GM10248 (cell line): ENCODE results near the gene LGALS1.

ENCODE experiments used
- CTCF ChIA-PET: fragments of 300-600 bp; sonication (Branson Sonifier 250); formaldehyde crosslinking; extraction: SDS; loops from one replicate; lab custom pipeline; 2021; ENCODE audit warnings: antibody characterized with exemption; lab: Yijun Ruan, JAX
- POLR2A ChIA-PET: fragments of 350-650 bp; sonication (Branson Sonifier 250); formaldehyde crosslinking; extraction: SDS; loops from one replicate; lab custom pipeline; 2020; ENCODE audit warnings: antibody characterized with exemption; lab: Yijun Ruan, JAX
- DNase-seq: peaks from one replicate; pipeline ENCODE4 v3.0.0; 2012; ENCODE audit errors: extremely low spot score
- CTCF ChIP-seq: IDR thresholded peaks from 2 replicates; pipeline ENCODE4 v1.5.1; 2012; ENCODE audit warnings: mild to moderate bottlenecking, low read depth; ENCODE audit errors: extremely low read depth, missing control alignments, control extremely low read depth

LGALS1 gene

DNA sequence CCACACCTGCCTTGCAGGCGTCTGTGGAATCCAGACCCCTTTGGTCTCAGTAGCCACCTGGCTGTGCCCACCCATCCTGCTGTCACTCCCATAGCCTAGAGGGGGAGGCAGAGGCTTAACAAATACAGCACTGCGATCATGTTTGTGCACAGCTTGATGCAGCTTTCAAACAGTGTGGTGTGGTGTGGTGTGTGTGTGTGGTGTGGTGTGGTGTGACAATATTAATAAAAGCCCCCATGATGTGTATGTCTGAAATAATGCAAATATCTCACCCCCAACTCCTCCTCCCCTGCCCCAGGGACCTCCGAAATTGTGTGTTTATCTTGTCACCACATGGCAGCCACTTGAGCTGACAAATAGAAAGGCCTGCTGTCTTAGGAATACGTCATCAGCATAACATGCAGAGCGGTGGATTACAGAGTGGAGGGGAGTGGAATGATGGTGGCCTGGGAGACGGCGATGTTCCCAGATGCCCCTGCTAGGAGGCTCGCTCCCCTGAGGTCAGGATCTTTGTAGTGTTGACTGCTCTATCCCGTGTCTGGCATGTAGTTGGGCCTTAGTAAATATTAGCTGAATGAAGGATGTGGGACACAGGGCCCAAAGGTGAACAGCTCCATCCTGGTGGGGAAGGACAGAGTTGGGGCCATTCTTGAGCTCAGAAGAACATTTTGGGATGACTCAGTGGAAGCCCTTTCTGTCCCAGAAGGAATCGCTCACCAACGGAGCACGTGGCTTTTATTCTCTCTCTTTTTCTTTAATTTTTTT is 14.1 kb upstream of the LGALS1 start:
- DNase-seq: no peak
- TF ChIP-seq CTCF: peak; percentile 77
- ChIA-PET POLR2A (interaction anchor here (0.6 to 5.5 kb wide), 3 partner anchors 8 to 15 kb away, joined by 3 to 39 read pairs (median 4); partner anchors contain the start of gene LGALS1), CTCF (interaction anchor here (0.8 to 21.9 kb wide), 13 partner anchors 9 to 202 kb away, joined by 3 to 315 read pairs (median 4); partner anchors contain the start of genes LGALS1 and NOL12)

DNA sequence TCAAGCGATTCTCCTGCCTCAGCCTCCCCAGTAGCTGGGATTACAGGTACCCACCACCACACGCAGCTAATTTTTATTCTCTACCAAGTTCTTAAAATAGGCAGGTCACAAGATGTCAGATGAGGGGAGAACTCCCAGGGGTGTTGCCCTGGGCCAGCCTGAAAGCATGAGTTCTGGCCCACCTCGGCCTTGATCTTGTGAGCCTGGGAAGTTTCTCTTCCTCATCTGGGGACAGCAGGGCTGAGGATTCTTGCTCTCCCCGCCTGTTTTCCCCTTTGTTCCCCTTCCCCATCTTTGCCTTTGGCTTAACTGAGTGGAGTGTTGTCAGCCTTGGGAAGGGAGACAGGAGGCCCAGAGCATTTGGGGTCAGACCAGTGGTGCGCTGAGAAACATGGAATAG is 13.4 kb upstream of the LGALS1 start:
- POLR2A ChIA-PET: interaction anchor here (0.9 to 5.5 kb wide), 2 partner anchors 9 to 14 kb away, joined by 3 to 39 read pairs; partner anchors contain the start of gene LGALS1
- CTCF ChIA-PET: interaction anchor here (0.9 to 21.9 kb wide), 10 partner anchors 10 to 202 kb away, joined by 3 to 315 read pairs (median 9); partner anchors contain the start of genes LGALS1 and NOL12
- TF ChIP-seq CTCF: no peak
- no peak for DNase-seq

DNA sequence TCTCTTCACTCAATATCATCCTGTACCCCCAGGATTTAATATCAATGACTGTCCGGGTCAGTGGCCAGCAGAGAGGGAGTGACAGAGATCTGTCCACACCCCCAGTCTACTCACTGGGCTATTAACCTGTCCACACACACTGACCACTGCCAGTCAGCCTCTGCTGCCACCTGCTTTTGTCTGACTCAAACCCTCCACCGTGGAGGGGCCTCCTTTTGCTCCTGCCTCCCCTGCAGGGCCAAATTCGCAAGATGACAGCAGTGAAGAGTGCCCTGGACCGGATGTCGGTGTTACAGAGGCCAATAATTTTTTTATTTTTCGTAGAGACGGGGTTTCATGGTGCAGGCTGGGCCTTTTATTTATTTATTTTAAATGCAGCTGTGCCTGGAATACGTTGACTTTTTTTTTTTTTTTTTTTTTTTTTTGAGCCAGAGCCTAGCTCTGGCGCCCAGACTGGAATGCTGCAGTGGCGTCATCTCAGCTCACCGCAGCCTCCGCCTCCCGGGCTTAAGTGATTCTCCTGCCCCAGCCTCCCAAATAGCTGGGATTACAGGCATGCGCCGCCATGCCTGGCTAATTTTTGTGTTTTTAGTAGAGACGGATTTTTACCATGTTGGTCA is 11.8 kb upstream of the LGALS1 start:
- no peak for DNase-seq
- ChIA-PET CTCF (interaction anchor here (1.5 to 21.9 kb wide), 5 partner anchors 8 to 57 kb away, joined by 5 to 315 read pairs (median 78); partner anchors contain the start of genes LGALS1 and NOL12), POLR2A (interaction anchor here (0.6 kb wide), 2 partner anchors 20 to 541 kb away, joined by 3 to 5 read pairs; no protein-coding TSS in a partner anchor)
- TF ChIP-seq CTCF: no peak

DNA sequence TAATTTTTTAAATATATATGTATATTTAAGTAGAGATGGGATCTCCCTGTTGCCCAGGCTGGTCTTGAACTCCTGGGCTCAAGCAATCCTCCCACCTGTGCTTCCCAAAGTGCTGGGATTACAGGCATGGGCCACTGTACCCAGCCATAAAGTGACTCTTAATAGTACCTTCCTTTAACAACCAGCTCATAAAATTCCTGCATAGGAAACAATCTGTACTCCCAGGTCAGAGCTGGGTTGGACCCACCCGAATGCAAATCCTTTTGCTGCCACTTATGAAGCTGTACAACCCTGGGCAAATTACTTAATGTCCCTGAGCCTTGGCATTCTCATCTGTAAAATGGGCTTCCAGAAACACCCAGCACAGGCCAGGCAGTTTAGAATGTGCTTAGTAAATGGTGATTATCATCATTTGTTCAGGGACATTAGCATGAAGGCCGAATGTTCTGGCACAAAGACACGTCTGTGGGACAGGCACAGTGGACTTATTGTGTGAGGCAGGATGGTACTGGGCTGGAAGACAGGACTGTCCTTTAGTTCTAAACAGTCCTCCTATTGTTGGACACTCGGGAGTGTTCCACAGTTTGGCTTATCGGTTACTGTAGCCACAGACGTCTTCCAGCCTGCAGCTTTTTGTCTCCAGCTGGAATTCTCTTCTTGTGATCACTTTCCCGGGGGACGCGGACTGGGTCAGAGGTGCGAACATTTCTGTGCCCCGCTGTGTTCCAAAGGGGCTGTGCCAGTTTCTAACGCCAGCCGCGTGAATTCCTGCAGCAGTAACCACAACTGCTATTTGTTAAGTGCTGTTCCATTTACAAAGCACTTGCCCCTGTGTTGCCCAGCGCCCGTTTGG is 11.0 kb upstream of the LGALS1 start:
- no peak for TF ChIP-seq CTCF
- POLR2A ChIA-PET: no interaction called here
- CTCF ChIA-PET: interaction anchor here (1.5 to 21.9 kb wide), 4 partner anchors 16 to 58 kb away, joined by 5 to 315 read pairs (median 128); partner anchors contain the start of genes LGALS1 and NOL12
- no peak for DNase-seq

DNA sequence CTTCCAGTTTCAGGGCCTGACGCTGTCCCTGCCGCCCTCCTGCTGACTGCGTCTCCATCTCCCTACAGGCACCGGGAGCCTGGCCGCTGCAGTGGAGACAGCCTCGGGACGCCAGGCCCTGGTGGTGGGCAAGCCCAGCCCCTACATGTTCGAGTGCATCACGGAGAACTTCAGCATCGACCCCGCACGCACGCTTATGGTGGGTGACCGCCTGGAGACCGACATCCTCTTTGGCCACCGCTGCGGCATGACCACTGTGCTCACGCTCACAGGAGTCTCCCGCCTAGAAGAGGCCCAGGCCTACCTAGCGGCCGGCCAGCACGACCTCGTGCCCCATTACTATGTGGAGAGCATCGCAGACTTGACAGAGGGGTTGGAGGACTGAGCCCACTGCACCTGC is 9.9 kb upstream of the LGALS1 start:
- no peak for TF ChIP-seq CTCF
- no peak for DNase-seq
- ChIA-PET POLR2A (no interaction called here), CTCF (interaction anchor here (21.9 kb wide), 1 partner anchor 15 kb away, joined by 315 read pairs; the partner anchor contains the start of genes LGALS1 and NOL12)

DNA sequence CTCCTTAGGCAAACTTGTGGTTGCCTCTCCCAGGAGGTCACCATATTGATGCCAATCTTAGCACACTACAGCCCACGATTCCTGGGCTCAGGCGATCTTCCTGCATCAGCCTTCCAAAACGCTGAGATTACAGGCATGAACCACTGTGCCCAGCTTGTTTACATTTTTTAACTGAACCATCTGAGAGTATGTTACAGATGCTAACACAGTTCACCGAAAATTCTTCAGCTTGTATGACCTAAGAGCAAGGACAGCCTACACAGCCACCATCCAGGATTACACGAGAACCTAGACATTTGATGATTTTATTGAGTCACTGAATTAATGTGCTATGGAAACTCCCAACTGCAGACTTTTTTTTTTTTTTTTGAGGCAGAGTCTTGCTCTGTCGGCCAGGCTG is 5.8 kb upstream of the LGALS1 start:
- ChIA-PET CTCF (interaction anchor here (1.0 to 21.9 kb wide), 5 partner anchors 9 to 33 kb away, joined by 3 to 315 read pairs (median 14); partner anchors contain the start of genes LGALS1, NOL12, PDXP and SH3BP1), POLR2A (interaction anchor here (1.2 kb wide), 1 partner anchor 8 kb away, joined by 4 read pairs; no protein-coding TSS in a partner anchor)
- no peak for DNase-seq
- no peak for TF ChIP-seq CTCF
